HG03432 (cell line): ENCODE measurements around the gene ATXN7L2.

Experiments
- ATAC-seq: cut with Tn5 transposase; IDR thresholded peaks from one replicate; pipeline ENCODE4 v1.9.1; 2021; ENCODE audit warnings: mild to moderate bottlenecking, moderate library complexity; ENCODE audit not compliant: unreplicated experiment

The ATXN7L2 gene

DNA sequence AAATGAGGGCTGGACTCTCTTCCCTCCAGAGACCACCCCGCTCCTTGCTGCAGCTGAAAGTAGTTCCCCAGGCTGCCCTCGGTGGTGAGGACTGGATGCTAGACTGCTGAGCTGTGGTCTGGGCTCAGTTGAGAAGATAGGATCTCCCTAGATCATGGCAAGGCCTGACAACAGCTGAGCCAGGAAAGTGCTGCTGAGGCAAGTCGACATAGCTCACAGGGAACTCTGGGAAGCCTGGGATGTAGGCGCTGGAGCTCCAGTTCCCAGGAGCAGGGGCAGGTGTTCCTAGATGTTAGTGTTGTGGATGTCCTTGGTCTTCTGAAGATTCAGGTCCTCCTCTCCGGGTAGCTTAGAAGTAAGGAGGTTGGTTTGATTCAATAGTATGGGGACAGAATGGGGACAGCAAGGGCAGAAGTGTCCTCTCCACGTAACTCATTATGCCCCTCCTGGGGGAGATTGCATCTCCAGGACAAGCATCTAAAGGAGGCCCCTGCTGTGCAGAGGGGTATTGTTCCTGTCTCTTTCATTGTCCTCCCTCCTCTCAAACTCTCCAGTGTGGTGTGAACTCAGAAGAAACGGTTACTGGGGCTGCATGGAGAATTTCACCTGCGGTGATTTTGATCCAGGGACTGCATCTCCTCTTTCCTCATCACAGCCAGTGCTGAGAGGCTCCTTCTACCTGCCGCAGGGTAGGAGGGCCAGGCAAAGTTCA, 13.9 kb downstream of the ATXN7L2 start:
- no peak for ATAC-seq

DNA sequence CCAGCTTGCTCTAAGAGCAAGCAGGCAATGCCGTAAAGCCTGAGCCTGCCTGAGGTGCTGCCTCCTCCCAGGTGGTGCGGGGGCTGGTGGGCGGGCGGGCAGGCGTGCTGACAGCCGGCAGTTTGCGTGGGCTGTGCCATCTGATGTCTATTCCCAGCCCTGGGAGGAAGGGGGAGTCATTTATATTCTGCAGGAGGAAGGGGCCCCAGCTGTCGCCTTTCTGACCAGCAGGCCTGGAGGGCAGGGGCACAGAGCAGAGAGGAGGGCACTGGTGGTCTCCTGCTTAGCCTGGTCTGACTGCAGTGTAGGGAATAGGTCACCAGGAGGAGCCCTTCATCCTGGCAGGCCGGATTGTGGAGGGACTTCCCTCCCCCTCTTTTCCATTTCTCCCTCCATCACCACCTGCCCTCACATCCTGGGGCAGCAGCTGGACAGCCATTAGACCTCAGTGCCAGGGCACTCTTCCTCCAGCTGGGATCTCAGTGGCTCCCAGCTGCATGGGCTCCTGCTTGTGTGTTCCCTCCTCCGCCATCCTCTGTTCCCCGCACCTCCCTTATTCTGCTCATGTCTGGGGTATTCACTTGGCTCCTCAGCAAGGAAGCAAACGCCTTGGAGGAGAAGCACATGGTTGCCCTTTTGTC, 14.6 kb downstream of the ATXN7L2 start:
- no peak for ATAC-seq

DNA sequence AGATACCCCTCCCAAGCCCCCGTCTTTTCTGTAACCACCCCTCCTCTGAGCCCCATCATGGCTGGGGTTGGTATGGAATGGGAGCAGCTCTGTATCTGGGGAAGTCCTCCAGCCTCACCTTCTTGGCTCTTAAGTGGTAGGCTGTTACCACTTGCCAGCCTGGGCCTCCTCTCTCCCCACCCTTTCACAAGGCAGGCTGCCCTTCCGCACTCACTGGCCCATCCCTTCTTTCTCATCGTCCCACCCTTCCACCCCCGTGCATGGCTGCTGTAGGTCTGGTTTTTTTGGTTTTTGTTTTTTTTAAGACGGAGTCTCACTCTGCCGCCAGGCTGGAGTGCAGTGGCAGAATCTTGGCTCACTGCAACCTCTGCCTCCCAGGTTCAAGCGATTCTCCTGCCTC, 15.4 kb downstream of the ATXN7L2 start:
- no peak for ATAC-seq

DNA sequence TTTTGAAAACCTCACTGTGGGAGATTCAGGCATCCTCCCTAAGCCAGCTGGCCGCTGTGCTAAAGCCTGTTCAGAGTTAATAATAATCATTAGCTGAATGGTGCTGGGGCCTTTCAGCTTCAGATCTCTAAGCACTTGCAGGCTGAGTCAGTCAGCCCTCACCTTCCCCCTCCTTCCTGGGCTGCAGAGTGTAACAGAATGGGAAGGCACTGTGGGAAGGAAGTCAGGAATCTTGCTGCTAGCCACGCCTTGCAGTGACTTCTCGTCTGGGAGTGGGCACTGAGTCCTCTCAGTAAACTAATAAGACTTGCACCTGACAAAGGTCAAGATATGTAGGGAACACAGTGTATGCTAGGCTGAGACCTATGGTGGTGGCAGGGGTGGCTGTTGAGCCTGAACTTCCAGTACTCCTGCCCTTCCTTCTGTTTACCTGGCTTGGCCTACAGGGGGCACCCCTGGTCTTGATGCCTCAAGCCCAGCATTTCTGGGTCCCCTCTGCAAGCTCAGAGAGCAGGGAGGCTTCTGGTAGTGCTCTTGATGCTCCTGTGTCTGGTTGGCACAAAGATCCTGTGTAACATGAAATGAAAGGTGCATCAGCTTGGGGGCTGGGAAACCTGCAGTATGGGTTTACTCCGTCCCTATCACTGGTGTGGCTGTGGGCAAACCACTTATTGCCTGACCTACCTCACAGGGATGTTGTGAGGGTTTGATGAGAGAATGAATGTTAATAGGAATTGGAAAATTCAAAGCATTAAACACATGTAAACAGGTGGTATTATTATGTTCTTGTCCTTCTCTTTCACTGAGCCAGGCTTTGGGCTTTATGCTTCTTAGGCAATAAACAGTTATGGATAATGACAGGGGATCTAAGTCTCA, 16.2 kb downstream of the ATXN7L2 start:
- ATAC-seq: no peak

DNA sequence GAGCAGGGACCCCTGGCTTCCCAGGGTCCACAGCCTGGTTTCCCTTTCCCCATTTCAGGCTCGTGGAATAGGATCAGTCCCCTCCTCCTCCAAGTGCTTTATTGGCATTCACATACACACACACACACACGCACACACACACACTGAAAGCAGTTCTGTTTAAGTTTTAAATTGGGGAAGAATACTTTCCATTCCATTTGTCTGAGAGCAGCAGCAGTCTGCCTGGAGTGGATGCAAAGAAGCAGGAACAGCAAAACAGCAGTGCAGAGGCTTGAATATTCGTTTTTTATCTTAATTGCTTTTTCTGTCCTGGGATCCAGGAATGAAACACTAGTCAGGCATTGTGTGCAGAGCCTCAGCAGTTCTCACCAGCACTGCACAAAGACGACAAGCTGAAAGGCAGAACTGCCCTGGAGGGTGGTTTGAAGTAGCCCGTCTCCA, 17.3 kb downstream of the ATXN7L2 start:
- ATAC-seq: no peak

DNA sequence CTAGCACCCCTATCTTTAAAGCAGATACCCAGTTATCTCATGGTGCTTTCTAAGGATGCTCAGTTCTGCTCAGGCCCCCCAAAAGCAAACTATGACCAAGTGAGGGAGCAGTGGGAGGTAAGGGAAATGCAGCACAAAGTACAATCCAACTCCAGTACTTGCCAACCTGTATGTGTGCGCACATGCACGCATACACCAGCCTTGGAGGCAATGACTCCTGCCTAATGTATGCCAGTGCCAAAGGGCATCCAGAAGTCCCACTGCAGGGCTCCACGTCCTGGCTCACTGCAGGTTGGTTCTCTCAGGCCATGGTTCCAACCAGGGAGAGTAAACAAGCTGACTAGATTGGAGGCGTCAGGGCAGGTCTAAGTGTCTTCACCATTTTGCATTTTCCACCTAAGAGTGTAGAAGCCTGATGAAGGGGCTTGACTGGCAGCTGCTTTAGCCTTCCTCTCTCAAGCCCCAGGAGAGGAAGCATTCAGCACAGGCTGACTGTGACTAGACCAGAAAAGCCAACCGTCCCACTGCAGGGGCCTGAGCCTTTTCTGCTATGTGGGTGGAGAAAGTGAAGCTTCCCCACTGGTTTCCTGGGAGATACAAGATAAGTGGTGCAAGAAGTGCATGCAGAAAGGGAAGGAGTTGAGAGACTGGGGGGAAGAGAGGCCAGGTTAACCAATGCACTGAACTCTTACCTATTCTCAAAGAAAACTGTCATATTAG, 18.1 kb downstream of the ATXN7L2 start:
- no peak for ATAC-seq

DNA sequence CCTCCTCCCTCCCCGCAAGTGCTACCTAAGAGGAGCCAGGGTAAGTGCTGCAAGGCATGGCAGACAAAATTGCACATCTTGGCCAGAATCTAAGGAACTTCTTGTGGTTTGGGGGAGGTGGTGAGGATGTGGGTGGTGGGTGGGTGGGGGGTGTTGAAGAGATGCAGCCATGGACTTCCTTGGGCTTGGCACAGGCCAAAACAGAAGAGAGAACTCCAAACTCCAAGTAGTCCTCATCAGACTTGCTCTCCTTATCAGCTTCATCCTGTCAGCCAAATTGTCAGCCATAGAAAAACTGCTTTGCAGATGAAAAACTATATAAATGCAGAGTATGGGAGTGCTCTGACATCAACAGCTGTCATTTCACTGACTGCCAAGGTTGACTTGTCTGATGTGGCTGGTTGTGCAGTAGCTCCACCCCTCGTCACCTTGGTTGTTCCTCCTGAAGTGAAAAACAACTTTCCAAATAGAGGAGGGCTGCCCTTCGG, 18.7 kb downstream of the ATXN7L2 start:
- ATAC-seq: no peak

DNA sequence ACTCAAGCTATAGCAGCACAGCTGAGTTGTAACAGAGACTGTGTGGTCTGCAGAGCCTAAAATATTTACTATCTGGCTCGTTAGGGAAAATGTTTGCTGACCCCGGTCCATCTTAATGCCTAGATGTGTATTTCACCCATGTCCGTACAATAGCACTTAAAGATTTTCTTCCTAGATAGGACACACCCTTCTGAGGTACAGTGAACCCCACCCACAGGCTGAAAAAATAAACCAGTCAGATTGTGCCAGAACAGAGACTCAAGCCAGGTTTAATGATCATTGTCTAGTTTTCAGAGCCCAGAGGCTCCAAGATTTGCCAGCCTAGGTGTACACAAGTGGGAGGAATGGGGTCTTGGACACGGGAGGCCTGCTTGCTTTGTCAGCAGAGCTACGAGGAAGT, 20.2 kb downstream of the ATXN7L2 start:
- ATAC-seq: no peak

DNA sequence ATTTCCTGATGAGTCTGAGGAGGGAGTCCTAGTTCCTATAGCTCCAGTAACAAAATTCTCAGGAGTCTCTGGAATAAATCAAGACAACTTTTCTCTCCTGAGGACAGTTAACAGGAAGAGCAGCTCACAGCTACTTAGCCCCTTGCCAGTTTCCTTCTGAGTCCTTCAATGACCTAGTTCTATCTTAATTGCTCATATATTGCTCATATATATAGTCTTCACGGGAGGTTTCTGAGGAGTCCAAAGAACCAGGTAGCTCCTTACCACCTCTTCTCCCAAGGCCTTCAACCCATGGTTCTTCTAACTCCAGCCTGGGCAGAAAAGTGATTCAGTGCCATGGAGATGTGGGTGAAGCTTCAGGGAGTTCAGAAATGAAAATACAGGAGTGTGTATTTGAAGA, 21.3 kb downstream of the ATXN7L2 start:
- ATAC-seq: no peak

DNA sequence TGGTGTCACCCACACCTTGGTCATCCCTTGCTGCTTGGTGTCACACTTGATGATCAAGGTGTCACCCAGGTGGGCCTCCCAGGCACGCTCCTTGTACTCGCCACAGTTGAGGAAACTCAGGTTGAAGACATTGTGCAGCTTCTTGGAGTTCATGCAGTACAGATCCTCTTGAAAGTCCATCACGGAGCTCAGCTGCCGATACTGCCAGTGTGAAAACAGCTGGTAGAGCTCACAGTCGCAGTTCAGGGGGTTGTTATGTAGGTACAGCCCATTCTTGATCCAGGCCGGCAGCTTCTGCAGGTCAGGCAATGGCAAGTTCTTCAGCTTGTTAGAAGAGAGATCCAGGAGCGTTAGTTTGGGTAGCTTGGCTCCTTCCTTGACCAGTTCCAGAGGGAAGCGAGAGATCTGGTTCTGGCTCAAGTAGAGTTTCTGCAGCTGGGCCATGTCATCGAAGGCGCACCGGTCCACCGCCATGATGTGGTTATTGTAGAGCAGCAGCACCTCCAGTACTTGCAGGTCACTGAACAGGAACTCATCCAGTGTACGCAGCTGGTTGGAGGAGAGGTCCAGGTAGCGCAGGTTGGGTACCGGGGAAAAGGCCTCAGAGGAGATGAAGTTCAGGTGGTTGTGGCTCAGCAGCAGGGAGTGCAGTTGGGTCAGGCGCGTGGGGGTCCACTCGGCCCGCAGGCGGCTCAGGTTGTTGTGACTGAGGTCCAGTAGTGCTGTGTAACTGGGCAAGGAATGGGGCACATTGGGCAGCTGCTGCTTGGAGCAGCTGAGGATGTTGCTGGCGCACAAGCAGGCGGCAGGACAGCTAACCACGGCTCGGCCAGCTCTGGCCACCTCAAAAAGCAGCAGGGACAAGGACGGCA, 24.5 kb downstream of the ATXN7L2 start:
- ATAC-seq: no peak

DNA sequence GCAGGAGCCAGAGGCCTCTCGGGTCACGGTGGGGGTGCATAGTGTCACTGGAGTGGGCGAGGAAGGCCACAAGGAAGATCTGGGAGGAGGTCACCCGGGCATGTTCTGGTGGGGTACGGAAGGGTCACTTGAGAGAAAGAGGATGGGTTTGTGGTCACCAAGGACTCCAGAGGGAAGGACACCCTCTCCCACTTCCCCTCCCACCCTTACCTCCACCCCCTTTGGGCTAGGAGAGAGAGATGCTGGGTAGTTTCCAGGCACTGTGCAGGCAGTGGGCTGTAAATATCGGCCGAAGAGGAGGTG, 25.1 kb downstream of the ATXN7L2 start:
- ATAC-seq: no peak

DNA sequence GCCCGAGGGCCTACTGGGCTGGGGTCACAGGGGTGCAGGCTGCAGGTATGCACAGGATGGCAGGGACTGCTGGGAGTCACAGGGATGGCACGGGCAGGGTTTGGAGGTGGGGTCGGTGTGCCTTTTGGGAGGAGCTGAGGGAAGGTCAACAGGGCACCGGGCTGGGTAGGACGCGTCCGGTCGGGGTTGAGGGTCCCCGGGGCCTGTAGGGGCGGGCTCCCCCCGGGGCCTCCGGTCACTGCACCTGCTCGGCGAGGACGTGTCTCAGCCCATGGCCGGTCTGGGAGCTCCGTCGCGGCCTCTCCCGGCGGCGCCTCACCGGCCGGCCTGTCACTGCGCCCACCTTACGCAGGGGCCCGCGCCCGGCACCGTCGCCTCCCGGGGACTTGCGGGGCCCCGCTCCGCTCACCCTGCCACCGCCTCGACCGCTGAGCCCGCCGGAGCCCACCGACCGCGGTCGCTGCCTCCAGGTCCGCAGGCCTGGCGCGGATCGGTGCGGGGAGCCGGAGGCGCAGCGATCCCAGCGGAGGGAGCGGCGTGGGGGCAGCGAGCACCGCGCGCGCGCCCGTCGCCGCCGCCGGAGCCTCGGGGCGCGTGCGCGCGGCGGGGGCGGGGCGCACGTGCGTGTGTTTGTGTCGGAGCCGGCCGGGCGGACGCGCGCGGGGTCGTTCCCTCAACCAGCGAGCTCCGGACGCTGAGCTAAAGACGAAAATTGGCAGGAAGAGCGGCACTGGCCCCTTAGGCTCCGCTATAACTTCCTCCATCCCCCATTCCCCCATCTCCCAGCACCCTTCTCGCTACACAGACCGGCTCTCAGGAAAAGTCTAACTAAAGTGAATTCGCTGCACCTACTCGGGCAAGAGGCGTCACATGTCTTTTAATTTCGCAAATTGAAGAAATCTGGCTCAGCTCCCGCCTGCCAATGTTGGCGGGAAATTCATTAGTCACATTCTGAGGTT, 25.8 kb downstream of the ATXN7L2 start, which contains the start of gene AMIGO1:
TSS of gene AMIGO1 (minus strand) at position 552 of the 959 bp plus-strand sequence. CDS start 815 bp downstream, outside the sequence.
- ATAC-seq: peak; percentile 65

DNA sequence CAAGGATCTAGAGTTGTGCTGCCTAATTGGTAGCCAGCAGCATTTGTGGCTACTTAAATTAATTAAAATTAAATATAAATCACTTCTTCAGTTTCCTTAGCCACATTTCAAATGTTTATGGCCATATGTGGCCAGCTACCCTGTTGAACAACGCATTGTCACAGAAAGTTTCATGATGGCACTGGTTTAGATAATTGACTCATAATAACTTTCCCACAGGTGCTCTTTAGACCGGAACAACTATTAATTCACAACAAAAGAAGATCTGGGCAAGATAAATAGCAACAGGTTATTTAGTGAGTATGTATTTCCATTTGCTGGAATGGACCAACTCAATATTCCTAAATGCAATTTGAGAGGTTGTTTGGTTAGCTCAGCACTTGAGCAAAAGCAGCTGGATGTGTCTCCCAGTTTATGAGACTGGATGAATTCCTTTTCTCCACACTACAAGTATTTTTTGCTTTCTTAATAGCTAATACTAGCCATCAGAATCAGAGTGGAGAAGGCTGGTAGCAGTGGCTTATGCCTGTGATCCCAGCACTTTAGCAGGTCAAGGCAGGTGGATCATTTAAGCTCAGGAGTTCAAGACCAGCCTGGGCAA, 29.5 kb downstream of the ATXN7L2 start:
- no peak for ATAC-seq

DNA sequence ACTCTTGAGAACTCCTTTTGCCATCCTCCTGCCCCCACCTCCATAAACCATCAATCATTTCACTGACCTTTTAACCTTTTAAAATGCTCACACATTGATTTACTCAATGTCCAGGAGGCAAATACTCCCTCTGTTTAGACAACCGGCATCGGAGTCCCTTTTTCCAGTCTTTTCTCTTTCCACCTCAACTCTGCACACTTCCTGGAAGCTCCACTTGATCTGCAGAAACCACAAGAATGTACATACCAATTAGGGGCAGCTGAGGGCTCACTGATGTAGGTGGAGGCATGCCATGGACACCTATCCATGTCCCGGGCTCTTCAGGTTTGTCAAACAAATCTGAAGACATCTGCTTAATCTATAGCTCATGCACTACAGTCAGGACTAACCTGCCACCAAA, 31.1 kb downstream of the ATXN7L2 start:
- no peak for ATAC-seq

DNA sequence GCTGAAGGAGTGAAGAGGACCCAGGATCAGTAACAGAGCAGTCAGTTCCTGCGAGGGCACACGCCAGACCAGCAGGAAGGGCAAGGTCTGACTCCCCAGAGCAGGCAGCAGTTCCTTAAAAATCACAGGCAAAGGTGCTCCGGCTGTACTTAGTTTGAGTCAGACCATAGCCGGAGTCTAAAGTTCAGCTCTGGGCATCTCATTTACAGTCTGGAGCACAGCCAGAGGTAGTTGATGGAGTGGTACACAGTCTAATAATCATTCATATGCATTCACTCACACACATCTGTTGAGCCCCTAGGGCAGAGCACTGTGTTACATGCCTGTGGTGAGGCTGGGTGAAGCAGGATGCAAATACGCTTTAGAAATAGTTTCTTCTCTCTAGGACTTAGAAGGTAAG, 33.2 kb downstream of the ATXN7L2 start:
- no peak for ATAC-seq

DNA sequence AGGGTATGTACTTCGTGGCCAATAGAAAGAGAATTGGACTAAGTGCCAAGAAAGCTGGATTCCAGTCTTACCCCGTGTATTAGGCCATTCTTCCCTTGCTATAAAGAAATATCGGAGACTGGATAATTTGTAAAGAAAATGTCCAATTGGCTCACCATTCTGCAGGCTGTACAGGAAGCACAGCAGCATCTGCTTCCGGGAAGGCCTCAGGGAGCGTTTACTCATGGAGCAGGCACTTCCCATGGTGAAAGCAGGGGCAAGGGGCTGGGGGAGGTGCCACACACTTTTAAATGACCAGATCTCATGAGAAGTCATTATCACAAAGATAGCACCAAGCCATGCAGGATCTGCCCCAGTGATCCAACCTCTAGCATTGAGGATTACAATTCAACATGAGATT, 33.6 kb downstream of the ATXN7L2 start:
- ATAC-seq: no peak

DNA sequence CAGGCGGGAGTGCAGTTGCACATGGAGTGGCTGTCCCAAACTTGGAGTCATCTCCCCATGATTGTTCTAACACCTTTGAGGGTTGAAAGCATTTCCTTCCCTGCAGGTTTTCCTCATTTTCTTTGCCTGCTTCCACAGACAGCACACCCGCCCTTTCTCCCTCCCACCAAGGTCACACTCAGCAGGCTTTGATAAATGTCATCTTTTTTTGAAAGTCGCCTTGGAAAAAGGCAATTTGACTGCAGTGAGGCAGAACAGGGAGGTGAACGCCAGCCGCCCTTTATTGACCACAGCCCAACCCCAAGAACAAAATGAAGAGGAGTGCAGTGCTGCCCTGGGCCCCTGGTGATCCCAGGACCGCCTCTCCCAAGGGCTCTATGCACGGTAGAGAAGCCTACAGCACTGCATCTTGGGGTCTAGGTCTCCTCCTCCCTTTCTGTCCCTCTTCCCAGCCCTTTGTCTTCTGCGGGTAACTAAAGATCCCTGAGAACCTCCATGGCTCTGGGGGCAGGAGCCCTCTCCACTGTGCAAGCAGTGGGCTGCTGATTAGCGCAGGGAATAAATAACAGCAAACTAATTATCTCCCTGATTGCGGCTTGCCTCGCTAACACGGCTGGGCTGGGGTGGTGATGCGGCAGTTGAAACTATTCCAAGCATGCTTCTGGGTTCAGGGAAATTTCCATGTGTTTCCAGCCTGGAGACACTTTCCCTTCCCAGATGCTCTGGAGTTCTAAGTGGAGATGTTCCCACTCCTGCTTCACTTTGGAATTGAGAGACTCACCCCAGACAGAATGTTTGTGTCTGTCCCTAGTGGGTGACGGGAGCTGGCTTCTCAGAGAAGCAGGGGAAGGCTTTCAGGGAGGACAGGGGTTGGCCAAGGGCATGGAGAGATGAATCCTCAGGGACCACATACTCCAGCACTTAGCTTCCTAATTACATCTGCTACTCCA, 37.6 kb downstream of the ATXN7L2 start:
- no peak for ATAC-seq
